ENCODE data around the gene NOP16. TPM values are rescaled to one million over a fixed set of nuclear protein-coding genes. Genes with fewer than 3 reads are reported as not detected.

The NOP16 gene
- total and polyA plus RNA-seq, 2 of the 13 experiments (the other 11 are each of a cell fraction or from before 2014, with no cell fraction given): 43.3 to 48.4 TPM

GRCh38 chr5:176427971-176428370, 39.6 kb upstream of the NOP16 start:
- no peaks in the 10 kb centered on the region for H3K9me3 ChIP-seq (ENCODE audit: low read length)
- no peaks in the 10 kb centered on the region for H3K36me3 ChIP-seq (replicated peaks in 1 of 2; ENCODE audit: control insufficient read depth in 1 of 2, insufficient read depth in 2 of 2, low read length in 2 of 2)
- CTCF ChIA-PET (ENCODE audit: low intra/inter-chr PET ratio, low total read pairs): no interaction called here
- BruUV-seq (replicated peaks): no TSS peak
- ATAC-seq (no peak), FAIRE-seq (no peak), DNase-seq (ENCODE audit: low spot score) (no peak)
- POLR2A ChIA-PET: no interaction called here
- intact Hi-C loops (cut with micrococcal nuclease; ENCODE audit: unreplicated experiment): no loop called here
- H3K27me3 ChIP-seq (ENCODE audit: control insufficient read depth in 1 of 2, insufficient read depth in 2 of 2, low read length in 2 of 2): no peaks in the 10 kb centered on the region
- in situ Hi-C loops (cut with HindIII; ENCODE audit: extremely low pct_ligation_motif_present, low pct_unique_long_range_greater_than_20kb): loop anchor here (25.0 kb wide), 1 partner anchor 566 kb away; the partner anchor contains the start of gene CPLX2
- H2AFZ ChIP-seq (ENCODE audit: low read length): no peak overlapping the region
- H4K20me1 ChIP-seq (ENCODE audit: insufficient read depth, low read length): no peaks in the 10 kb centered on the region
- H3K4me3 ChIP-seq (replicated peaks in 1 of 3; ENCODE audit: insufficient read depth in 1 of 3, low read depth in 2 of 3, low read length in 3 of 3): no peak overlapping the region
- H3K4me2 ChIP-seq (ENCODE audit: low read depth, low read length): no peak overlapping the region
- H3K9ac ChIP-seq (ENCODE audit: insufficient read depth, low read depth, low read length): no peak overlapping the region
- no peak for TF ChIP-seq RARG (CRISPR knock-in tag; IDR thresholded peaks at IDR 0.05; ENCODE audit: low read depth)
- TF ChIP-seq MEIS2 (CRISPR knock-in tag; IDR thresholded peaks at IDR 0.05): no peak
- TF ChIP-seq KMT2A (CRISPR knock-in tag; IDR thresholded peaks at IDR 0.05): no peak
- TF ChIP-seq ZNF558 (CRISPR knock-in tag; IDR thresholded peaks at IDR 0.05; ENCODE audit: borderline replicate concordance): no peak
- TF ChIP-seq ZNF691 (CRISPR knock-in tag; IDR thresholded peaks at IDR 0.05; ENCODE audit: borderline replicate concordance, low read depth): no peak
- no peak for TF ChIP-seq BATF2 (CRISPR knock-in tag; IDR thresholded peaks at IDR 0.05)
- no peak for TF ChIP-seq PHF20 (CRISPR knock-in tag; IDR thresholded peaks at IDR 0.05)
- no peak for TF ChIP-seq ZBTB20 (CRISPR knock-in tag; IDR thresholded peaks at IDR 0.05; ENCODE audit: borderline replicate concordance, low read depth)
- no peak for TF ChIP-seq AGO2 (optimal IDR thresholded peaks at IDR 0.05; ENCODE audit: low read depth, low read length)
- TF ChIP-seq POLR2AphosphoS2 (IDR thresholded peaks at IDR 0.05; ENCODE audit: low read depth, low read length): no peak
- TF ChIP-seq NAIF1 (CRISPR knock-in tag; IDR thresholded peaks at IDR 0.05; ENCODE audit: borderline replicate concordance): no peak
- no peak for TF ChIP-seq ZNF432 (CRISPR knock-in tag; IDR thresholded peaks at IDR 0.05; ENCODE audit: borderline replicate concordance)
- TF ChIP-seq ATF6 (CRISPR knock-in tag; conservative IDR thresholded peaks at IDR 0.05): no peak
- TF ChIP-seq MXD3 (CRISPR knock-in tag; IDR thresholded peaks at IDR 0.05): no peak
- no peak for TF ChIP-seq IKZF1 (IDR thresholded peaks at IDR 0.05)
- no peak for TF ChIP-seq ZNF501 (CRISPR knock-in tag; IDR thresholded peaks at IDR 0.05)
- no peak for TF ChIP-seq NFE2L2 (IDR thresholded peaks at IDR 0.05; ENCODE audit: low read length)
- no peak for TF ChIP-seq KLF6 (CRISPR knock-in tag; IDR thresholded peaks at IDR 0.05)
- TF ChIP-seq XBP1 (CRISPR knock-in tag; IDR thresholded peaks at IDR 0.05): no peak
- H3K4me1 ChIP-seq (ENCODE audit: insufficient read depth, low read length): peaks cover 31% of the 10 kb centered on the region
- H3K27ac ChIP-seq (ENCODE audit: extremely low read length, insufficient read depth, low read length): no peak overlapping the region
- no peaks in the 10 kb centered on the region for H3K79me2 ChIP-seq (ENCODE audit: insufficient read depth, low read length)
- WGBS (ENCODE audit: low lambda C conversion rate): 33% methylated on average over 4 of the region's 4 CpGs
